GM21423 (cell line): ENCODE measurements around the gene CMTM8.

Experiments used
- ATAC-seq: cut with Tn5 transposase; IDR thresholded peaks from one replicate; pipeline ENCODE4 v1.9.1; 2021; ENCODE audit warnings: mild to moderate bottlenecking, moderate library complexity; ENCODE audit not compliant: unreplicated experiment

Gene CMTM8

GRCh38 chr3:32305361-32305876 lies 66.9 kb downstream of the CMTM8 start:
- no peak for ATAC-seq

- no peak for ATAC-seq
These were observed 67.6 kb downstream of the CMTM8 start for GRCh38 chr3:32306072-32306471.

GRCh38 chr3:32307591-32307990 lies 69.1 kb downstream of the CMTM8 start:
- ATAC-seq, result no peak

DNA sequence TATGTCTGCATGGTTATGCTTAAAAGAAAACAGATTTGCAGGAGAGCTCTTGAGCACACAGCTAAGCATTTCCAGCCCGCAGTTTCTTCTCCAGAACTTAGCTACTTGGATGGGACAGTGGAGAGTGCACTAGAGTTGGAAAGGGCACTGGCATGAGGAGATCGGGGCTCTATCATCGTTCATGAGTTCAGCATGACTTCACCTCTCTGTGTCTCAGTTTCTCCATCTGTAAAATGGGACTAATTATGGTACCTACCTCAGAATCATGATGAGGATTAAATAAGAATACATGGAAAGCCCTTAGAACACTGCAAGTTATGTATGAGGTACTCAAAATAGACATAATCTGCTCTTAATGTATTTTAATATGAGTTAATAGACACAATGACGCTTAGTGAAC lies 69.9 kb downstream of the CMTM8 start:
- ATAC-seq, result no peak

GRCh38 chr3:32309654-32310242 lies 71.3 kb downstream of the CMTM8 start:
- no peak for ATAC-seq

- ATAC-seq, result no peak
These were observed 71.9 kb downstream of the CMTM8 start for GRCh38 chr3:32310336-32310735.

DNA sequence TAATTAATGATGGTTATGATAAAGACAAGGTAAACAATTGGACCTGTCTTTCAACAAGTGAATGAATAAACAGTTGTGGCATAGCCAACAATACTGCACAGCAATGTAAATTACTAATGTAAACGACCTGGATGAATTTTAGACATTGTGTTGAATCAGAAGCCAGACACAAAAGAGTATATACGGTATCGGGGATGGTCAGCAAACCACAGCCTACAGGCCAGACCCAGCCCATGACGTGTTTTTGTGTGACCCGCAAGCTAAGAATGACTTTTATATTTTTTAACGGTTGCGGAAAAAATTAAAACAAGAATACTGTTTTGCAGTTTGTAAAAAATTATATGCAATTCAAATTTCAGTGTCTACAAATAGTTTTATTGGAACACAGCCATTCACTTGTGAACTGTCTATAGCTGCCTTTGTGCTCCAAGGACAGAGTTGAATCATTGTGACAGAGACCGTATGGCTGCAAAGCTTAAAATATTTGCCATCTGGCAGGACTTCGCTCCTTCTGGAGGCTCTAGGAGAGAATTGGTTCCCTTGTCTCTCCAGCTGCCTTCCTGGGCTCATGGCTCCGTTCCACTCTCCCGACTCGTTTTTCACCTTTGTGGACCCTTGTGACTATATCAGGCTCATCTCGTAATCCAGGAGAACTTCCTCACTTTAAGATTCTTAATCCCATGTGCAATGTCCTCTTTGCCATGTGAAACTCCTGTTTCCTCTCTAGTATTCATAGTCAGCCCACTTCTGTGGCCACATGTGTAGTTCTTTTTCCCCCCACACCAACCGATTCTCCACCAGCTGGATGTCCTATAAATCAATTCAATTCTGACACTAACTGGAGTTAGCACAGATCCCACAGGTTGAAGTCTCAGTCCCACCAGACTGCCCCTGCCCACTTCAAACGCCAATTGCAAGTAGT lies 72.7 kb downstream of the CMTM8 start:
- no peak for ATAC-seq

GRCh38 chr3:32312251-32312650 lies 73.8 kb downstream of the CMTM8 start:
- no peak for ATAC-seq

DNA sequence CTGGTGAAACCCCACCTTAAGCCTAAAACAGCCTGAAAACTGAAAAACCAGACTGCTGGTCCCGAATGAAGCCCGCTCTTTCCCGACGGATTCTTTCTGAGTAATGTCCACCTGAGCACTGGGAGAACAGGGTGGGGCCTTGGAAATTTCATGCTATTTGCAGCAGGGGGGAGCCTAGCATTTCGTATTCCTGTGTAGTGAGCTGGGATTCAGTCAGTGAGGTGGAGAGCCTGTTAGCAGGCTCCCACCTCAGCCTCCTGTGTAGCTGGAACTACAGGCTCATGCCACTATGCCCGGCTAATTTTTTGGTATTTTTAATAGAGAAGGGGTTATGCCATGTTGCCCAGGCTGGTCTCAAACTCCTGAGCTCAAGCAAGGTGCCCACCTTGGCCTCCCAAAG lies 74.7 kb downstream of the CMTM8 start:
- ATAC-seq, result no peak

DNA sequence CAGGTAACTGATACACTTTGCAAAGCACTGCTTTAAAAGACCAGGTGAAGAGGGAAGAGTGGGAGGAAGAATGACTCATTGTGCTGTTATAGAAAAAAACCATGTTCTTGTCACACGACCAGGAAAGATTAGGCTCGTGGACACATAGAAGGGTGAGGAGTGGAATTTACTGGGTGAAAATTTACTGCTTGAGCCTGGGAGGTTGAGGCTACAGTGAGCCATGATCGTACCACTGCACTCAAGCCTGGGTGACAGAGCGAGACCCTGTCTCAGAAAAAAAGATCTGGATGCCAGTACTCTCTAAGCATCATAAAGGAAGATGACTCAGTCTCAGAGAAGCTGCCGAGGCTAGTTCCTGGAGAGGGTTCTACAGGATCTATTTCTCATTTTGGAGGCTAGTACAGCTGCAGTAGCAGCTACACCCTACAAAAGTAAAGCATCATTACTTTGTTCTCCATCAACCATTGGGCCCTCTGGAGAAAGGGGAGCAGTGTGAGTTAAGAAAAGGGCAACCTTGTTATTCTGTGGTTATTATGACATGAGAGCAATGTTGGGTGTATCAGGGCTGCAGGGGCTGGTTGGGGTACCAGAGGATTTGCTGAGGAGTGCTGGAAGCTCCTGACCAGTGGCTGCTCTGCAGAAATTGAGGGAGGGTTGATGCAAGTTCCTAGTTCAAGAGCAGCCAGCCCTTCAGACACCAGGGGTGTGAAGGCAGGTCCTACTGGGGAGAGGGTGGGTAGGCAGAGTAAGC lies 75.4 kb downstream of the CMTM8 start:
- ATAC-seq, result no peak

DNA sequence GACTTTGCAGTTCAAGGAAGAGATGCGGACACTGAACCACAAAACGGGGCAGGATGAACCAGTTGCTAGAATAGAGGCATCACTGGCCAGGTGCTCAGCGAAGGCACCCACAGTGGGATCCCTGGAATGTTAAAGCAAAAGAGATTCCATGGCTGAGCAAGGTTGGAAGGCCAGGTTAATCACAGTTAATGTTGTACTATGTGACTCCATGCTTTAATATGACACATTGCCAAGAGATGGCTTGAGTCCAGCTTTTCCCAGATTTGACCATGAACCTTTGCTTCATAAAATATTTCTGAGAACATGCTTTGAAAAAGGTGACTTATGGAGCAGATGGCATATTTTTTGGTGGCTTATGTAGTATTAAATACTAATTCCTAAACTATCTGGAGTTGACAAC lies 77.0 kb downstream of the CMTM8 start:
- no peak for ATAC-seq

DNA sequence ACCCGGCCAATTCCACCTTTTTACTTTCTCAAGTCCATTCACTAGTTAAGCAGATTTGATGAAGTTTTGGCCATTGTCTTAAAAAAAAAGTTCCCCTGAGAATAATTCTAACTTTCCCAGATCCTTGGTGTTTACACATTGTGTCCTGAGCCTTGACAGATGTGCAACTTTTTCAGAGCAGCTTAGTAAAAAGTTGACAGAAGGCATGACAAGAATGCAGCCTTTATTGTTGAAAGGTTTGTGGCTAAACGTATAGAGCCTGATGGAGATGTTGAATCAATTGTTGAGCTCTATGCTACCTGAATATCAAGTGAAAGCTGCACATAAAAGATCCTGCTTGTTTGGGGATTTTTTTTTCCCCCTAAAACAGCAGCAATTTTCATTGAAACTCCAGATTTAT lies 77.8 kb downstream of the CMTM8 start:
- ATAC-seq, result no peak

- no peak for ATAC-seq
These were observed 78.5 kb downstream of the CMTM8 start for GRCh38 chr3:32316976-32317375.

DNA sequence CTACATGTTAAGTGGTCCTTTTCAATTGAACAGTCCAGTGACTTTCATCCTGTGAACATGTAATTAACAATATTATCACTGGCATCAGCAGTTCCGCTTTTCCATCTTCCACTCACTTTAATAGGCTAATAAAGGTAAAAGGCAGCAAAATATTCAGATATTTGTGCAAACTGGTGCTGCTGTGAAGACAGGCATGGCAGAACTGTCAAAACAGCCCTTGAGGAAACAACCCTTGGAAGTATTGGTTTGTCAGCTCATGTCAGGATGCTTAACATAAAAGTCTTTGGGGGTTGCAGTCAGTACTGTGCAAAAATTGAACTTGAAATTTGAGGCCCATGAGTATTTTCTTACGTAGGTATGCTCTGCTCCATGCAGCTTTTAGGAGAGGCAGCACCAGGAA lies 81.1 kb downstream of the CMTM8 start:
- no peak for ATAC-seq

- no peak for ATAC-seq
These were observed 81.6 kb downstream of the CMTM8 start for GRCh38 chr3:32320080-32320479.

GRCh38 chr3:32321095-32321790 lies 82.8 kb downstream of the CMTM8 start:
- no peak for ATAC-seq

DNA sequence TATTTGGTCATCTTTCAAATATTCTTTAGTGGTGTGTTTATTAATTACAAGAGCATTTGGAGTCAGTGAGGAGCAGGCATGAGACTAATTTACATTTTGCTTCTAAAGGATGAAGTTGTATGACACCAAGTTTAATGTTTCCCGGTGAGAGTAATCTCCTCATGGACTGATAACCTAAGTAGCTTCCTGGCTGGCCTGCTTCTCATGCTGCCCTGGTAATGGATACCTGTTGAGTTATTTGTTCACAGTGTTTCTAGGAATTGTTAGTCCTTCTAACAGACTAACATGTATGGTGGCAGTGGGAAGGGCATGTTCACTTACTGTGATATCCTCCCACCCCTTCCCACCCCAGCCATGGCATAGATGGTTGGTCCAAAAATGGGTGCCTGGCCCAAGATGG lies 83.8 kb downstream of the CMTM8 start:
- ATAC-seq, result no peak

DNA sequence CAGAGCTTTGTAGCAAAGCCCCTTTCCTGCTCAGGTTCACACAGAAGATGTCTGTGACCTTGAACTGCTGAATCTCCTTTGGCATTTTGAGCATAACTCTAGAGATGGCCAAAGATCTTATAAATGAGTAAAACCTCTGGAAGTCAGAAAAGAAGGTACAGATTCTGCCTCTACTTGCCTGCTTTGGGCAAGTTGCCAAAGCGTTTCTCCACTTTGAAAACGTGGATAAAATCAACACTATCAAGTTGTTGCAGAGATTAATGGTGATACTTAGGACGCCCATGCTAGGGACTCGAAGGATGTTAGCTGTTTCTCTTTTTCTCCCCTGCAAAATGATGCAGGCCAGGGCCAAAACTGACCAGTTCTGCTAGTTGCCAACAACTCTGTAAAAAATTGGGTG lies 85.1 kb downstream of the CMTM8 start:
- no peak for ATAC-seq

DNA sequence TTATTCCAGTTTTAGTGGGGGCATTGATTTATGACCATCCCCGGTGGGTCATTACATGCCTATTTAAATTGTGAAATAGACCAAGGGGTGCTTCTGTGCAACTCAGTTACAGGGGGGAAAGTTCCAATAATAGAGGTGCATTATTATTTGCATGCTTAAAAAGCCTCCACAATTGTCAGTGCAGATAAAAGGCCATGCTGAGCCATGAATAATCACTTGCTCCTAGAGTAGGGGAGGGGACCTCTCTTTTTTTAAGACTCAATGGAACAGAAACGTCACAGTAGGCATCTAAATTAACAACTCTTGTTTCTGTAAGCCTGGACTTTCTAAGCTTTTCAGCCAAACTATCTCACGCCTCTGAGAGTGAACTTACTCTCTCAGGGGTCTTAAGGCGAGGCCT lies 86.7 kb downstream of the CMTM8 start:
- ATAC-seq, result no peak

- no peak for ATAC-seq
These were observed 87.4 kb downstream of the CMTM8 start for GRCh38 chr3:32325927-32326326.

DNA sequence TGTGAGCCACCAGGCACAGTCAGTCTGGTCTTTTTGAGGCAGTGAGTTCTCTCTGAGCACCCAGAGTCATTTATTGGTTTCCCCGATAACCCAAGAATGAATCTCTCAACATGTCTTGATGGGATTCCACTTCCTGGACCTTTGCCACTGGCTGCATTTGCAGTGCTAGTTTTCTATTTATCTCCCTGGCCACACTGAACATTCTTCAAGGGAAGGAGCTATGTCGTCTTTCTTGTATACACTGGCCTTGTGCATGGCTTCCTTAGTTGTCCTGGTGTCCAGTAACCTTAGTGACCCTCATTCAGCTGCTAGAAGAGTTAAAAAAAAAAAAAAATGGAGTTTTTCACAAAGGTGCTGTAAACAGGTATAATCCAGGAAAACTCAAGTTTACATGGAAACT lies 88.3 kb downstream of the CMTM8 start:
- no peak for ATAC-seq
